HG03095 (cell line): ENCODE measurements around the gene FBXL19.
A peak's percentile ranks its signal among the peaks of the same experiment; 100 is the strongest.

Source experiments
- ATAC-seq: cut with Tn5 transposase; IDR thresholded peaks from one replicate; pipeline ENCODE4 v1.9.1; 2021; ENCODE audit warnings: moderate library complexity; ENCODE audit not compliant: unreplicated experiment

Gene FBXL19

DNA sequence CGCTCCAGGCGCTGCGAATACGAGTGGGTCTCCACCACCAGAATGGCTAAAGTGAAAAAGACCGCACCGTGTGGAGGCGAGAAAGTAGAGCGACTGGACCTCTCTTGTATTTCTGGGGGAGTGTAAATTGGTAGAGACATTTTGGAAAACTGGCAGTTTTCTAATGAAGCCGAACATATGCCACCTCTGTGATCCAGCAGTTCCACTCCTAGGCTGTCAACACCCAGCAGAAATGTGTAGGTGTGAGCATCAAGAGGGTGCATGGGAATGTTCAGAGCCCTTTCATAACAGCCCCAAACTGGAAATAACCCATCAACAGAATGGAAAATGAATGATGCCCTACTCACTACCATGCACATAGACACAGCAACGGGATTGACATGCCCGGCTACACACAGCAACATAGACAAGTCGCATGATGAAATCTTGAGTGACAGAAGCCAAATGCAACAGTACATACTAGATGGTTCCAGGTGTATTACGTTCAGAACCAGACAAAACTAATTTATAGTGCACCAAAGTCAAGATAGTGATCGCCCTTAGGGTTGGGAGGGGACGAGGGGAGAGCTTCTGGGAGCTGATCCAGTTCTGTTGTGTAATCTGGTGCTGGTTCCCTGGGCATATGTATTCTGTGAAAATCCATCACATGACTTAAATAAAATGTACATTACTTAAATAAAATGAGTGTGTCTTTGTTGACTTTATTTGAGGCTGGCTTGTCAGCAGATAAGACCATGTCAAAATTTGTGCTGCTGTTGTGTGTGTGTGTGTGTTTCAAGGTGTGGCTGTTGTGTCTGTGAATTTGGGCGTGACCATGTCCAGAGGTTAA is 28.6 kb upstream of the FBXL19 start:
- no peak for ATAC-seq

DNA sequence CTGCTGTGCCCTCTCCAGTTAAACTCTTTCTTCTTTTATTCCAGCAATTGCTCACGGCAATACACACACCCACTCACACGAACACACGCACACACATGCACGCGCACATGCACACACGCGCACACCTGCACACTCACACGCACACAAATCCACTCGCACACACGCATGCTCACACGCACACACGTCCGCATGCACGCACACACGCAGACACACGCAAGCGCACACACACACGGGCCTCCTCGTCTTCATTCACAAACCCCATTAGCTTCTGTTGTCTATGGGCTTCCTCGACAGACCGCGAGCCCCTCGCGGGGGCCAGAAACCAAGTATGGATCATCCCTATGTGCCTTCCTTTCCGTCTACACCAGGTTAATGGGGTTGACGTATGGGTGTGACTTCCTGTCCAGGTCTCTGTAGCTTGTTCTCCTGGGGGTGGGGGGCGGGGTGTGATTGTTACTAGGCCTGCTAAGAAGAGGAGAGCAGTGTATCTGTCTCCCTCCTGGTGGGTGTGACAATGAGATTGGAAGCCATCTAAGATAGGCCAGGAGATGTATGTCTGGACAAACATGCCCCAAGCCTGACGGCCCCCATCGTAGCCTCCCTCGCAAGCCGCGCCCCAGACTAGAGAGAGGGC is 27.6 kb upstream of the FBXL19 start:
- no peak for ATAC-seq

DNA sequence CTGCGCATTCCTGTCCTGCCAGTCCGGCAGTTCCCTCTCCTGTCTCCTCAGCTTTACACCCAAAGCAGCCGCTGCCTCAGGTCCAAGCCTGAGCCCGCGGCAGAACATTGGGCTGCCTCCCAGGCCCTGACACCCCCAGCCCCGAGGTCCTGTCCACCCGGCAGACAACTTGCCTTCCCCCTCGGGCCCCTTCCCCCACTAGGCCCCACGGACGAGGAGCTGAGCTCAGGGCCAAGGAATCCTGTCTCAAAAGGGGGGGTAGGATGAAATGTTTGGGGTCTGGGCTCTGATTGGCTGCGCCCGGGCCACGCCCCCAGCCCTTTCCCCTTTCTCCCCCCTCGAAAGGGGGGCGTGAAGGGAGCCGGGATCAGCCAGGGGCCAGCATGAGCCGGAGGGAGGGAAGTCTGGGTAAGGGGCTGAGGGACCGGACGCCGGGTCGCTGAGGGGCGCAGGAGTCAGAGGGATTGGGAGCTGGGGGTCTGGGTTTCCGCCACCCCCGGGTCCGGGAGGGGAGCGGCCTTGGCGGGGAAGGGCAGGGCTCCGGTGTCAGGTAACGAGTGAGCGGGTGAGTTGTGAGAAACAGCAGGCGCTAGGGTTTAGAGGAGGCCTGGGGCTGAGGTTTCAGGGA is 27.0 kb upstream of the FBXL19 start, which contains the start of gene CTF1:
Gene CTF1 (plus strand): TSS at position 354 of the 628 bp plus-strand sequence. CDS start 30 bp downstream, at position 384.
- ATAC-seq = no peak

DNA sequence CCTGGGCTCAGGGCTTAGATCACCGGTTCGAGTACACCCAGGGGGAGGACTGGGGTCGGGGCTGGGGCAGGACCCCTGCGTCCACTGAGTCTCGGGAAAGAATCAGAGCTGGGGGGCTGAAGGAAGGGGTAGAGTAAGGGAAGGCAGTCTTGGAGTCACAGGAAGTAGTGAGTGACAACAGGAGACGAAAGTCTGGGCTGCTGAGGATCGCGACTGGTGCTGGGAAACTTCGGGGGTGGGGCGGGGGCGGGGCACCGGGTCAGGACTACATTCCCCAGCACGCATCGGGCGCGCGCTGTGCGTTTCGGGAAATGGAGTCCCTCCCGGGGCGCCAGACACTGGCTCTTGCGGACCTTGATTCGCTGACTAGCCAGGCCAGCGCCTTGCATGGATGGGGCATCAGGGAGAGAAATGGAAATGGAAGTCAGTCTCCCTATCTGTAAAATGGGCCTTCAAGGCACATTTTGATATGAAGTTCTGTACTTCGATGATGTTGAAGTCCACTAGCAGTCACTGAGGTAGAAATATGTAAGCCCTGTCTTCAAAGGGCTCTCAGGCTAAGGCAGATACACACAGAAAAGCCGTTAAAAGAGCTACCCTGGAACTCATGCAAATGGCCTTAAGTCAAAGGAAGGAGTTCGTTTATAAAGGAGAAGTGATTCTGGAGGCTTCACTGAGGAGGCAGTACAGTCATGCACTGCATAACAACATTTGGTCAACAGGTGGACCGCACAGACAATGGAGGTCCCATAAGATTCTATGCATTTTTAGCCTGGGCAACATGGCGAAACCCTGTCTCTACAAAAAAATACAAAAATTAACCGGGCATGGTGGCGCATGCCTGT is 26.3 kb upstream of the FBXL19 start:
- peak; percentile 38 for ATAC-seq

- no peak for ATAC-seq
Observed at GRCh38 chr16:30899794-30900193, 23.6 kb upstream of the FBXL19 start.

GRCh38 chr16:30900588-30900987 is 22.8 kb upstream of the FBXL19 start:
- ATAC-seq = no peak

DNA sequence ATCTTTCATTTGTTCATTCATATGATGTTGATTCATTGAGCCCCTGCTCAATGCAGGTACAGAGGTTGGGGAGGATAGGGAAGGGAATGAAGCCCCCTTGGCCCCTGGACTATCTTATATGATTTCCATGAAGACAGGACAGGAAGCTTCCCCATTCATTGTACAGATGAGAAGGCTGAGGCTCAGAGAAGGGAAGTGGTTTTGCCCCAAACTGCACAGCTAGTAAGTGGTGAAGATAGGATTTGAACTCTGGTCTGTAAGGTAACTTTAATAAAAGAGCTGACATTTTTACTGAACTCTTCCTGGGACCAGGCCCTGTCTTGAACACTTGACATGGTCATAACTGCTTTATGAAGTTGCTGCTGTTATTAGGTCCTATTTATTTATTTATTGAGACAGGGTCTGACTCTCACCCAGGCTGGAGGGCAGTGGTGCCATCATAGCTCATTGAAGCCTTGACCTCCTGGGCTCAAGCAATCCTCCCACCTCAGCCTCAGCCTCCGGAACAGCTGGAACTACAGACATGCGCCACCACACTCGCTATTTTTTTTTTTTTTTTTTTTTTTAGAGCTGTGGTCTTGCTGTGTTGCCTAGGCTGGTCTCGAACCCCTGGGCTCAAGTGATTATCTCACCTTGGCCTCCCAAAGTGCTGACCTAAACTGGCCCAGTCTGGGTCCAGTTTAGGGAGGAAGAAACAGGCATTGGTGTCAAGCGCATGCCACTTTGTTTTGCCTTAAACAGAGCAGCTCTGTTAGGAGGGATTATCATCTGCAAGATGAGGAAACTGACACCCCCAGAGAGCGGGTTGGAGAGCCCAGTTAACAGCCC is 22.0 kb upstream of the FBXL19 start:
- no peak for ATAC-seq

DNA sequence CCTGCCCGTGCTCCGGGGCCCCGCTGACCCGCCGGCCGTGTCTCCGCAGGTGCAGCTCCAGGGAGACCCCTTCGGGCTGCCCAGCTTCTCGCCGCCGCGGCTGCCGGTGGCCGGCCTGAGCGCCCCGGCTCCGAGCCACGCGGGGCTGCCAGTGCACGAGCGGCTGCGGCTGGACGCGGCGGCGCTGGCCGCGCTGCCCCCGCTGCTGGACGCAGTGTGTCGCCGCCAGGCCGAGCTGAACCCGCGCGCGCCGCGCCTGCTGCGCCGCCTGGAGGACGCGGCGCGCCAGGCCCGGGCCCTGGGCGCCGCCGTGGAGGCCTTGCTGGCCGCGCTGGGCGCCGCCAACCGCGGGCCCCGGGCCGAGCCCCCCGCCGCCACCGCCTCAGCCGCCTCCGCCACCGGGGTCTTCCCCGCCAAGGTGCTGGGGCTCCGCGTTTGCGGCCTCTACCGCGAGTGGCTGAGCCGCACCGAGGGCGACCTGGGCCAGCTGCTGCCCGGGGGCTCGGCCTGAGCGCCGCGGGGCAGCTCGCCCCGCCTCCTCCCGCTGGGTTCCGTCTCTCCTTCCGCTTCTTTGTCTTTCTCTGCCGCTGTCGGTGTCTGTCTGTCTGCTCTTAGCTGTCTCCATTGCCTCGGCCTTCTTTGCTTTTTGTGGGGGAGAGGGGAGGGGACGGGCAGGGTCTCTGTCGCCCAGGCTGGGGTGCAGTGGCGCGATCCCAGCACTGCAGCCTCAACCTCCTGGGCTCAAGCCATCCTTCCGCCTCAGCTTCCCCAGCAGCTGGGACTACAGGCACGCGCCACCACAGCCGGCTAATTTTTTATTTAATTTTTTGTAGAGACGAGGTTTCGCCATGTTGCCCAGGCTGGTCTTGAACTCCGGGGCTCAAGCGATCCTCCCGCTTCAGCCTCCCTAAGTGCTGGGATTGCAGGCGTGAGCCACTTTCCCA is 21.1 kb upstream of the FBXL19 start:
- ATAC-seq = no peak

- ATAC-seq = no peak
Observed at GRCh38 chr16:30903002-30903401, 20.4 kb upstream of the FBXL19 start.

- ATAC-seq = no peak
Observed at GRCh38 chr16:30903596-30903995, 19.8 kb upstream of the FBXL19 start.

GRCh38 chr16:30904114-30904780 is 19.1 kb upstream of the FBXL19 start:
- ATAC-seq = no peak

GRCh38 chr16:30907064-30907463 is 16.3 kb upstream of the FBXL19 start:
- ATAC-seq = no peak

DNA sequence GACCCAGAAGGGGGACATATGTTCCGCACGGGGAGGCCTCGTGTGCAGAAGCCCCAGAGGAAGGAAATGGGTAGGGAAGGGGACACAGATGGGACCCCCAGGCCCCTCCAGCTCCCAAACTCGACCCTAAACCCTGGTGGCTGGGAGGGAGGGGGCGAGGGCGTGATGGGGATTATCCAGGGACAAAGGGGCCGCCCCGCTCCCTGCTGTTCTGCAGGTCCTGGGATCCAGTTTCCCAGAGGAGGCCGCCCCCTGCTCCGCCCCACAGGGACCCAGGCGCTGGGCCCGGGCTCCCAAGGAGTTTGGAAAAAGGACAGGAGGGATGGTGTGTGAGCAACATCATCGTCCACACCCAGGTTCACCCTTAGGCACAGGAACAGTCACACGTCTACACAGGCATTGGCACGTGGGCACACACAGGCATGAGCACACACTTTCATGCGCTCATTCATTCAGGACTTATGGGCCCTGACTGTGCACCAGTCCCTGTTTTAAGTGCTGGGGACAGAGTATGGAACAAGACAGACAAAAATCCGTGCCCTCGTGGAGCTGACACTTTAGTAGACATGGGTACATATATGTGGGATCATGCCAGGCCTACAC is 12.8 kb upstream of the FBXL19 start:
- ATAC-seq = no peak

DNA sequence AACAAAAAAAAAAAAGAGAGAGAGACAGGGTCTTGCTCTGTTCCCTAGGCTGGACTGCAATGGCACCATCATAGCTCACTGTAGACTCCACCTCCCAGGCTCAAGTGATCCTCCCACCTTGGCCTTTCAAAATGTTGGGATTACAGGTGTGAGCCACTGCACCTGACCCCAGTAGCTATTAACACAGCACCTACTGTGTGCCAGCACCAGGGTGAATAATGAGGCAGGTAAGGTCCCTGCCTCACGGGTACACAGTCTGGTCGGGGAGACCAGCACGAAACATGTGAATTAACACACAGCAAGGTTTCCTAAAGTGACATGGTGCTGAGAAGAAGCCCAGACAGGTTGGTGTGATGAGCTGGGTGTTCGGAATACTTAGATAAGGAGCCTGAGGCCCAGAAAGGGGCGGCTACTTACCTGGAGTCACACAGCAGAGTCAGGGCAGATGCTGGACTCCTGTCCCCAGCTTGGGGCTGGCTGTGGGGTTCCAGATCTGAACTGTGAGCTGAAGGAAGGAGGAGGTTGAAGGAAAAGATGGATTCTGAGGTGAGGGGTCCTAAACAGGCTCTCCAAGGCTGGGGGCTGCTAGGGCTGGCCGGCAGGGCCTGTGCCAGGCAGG is 10.5 kb upstream of the FBXL19 start:
- ATAC-seq = no peak

DNA sequence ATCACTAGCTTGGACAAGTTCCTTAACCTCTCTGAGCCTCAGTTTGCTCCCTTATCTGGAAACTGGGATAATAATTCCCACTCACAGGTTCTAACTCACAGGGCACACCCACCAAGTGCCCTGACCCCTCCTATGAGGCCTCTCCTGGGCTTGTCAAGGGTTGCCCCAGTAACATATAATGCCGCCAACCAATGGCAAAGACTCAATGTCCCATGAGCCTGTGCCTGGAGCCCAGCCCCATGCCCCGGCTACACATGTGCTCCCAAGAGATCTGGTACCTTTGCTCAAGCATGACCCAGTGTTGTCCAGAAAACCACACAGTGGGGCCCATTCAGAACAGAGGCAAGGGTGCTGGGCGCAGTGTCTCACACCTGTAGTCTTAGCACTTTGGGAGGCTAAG is 8.5 kb upstream of the FBXL19 start:
- ATAC-seq = no peak

DNA sequence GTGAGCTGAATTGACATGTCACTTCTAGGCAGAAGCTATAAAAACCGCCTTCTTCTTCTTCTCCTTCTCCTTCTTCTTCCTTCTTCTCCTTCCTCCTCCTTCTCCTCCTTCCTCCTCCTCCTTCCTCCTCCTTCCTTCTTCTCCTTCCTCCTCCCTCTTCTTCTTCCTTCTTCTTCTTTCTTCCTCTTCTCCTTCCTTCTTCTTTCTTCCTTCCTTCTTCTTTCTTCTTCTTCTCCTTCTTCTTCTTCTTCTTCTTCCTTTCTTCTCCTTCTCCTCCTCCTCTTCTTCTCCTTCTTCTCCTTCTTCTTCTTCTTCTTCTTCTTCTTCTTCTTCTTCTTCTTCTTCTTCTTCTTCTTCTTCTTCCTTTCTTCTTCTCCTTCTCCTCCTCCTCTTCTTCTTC is 4.8 kb upstream of the FBXL19 start:
- no peak for ATAC-seq

DNA sequence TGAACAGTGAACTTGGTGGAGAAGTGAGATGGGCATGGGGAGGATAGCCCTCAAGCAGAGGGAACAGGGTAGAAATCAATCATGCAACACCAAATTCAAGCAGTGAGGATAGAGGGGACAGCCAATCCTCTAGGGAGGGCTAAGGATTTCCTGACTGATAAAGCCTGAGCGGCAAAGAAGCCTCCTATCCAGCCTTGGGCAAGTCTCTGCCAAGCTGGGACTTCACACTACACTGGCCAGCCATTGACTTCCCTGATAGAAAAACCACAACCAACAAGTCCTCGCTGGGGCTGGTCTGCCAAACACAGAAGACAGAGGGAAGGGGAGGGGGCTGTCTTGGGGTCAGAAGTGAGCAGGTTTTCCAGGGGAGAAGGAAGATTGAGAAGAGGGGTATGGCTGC is 2.5 kb upstream of the FBXL19 start:
- no peak for ATAC-seq

DNA sequence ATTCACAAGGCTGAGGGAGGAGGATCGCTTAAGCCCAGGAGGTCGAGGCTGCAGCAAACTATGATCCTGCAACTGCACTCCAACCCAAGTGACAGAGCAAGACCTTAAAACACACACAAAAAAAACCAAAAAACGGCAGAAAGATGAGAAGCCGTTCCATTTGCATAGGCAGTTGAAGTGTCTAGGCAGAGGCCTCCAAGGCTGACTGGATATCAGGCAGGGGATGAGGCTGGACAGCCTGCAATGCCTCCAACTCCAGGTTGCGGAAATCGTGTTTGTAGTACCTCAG is 2.0 kb upstream of the FBXL19 start:
- ATAC-seq = no peak
